Lung (tissue), 12 donors: ENCODE results near the gene SNW1. TPM values are rescaled to one million over a fixed set of nuclear protein-coding genes. Genes with fewer than 3 reads are reported as not detected.

Source experiments
- ATAC-seq: fragments of 200-7000 bp; cut with Tn5 transposase; one replicate; pipeline ENCODE4 v1.9.1; 2020; ENCODE audit warnings: moderate number of reproducible peaks; ENCODE audit not compliant: insufficient read depth, low FRiP score
- DNase-seq, 3 donors: peaks; one replicate each; pipeline ENCODE4 v3.0.0-alpha.2; 2013 to 2017
- H3K27ac ChIP-seq, 2 donors: one replicate each; pipeline ENCODE4 v1.5.1; 2013; ENCODE audit warnings: mild to moderate bottlenecking in 2 of 2, moderate library complexity in 2 of 2, control low read depth in 1 of 2, inconsistent platforms in 1 of 2, low read depth in 1 of 2, low read length in 1 of 2
- H3K27me3 ChIP-seq, 3 donors: one replicate each; pipeline ENCODE4 v1.5.1; 2013; ENCODE audit warnings: low read length in 2 of 3; ENCODE audit not compliant: control insufficient read depth in 3 of 3, insufficient read depth in 3 of 3
- H3K36me3 ChIP-seq, 4 donors: one replicate each; pipeline ENCODE4 v1.5.1; 2013; ENCODE audit warnings: low read length in 4 of 4, mild to moderate bottlenecking in 1 of 4, moderate library complexity in 1 of 4; ENCODE audit not compliant: control insufficient read depth in 4 of 4, insufficient read depth in 4 of 4
- H3K4me1 ChIP-seq, 5 donors: one replicate each; pipeline ENCODE4 v1.5.1; 2013; ENCODE audit warnings: low read length in 5 of 5, mild to moderate bottlenecking in 2 of 5, moderate library complexity in 1 of 5; ENCODE audit not compliant: control insufficient read depth in 5 of 5, insufficient read depth in 5 of 5
- H3K4me3 ChIP-seq: one replicate; pipeline ENCODE4 v1.5.1; 2013; ENCODE audit warnings: mild to moderate bottlenecking, control low read depth, moderate library complexity
- H3K9ac ChIP-seq, 2 donors: one replicate each; pipeline ENCODE4 v1.5.1; 2013; ENCODE audit warnings: low read length in 2 of 2, control low read depth in 1 of 2; ENCODE audit not compliant: insufficient read depth in 1 of 2
- H3K9me3 ChIP-seq, 4 donors: one replicate each; pipeline ENCODE4 v1.5.1; 2013; ENCODE audit warnings: low read length in 3 of 4, mild to moderate bottlenecking in 1 of 4, moderate library complexity in 1 of 4; ENCODE audit not compliant: control insufficient read depth in 4 of 4, insufficient read depth in 3 of 4
- CTCF ChIP-seq: IDR thresholded peaks from 2 replicates; pipeline ENCODE4 v1.5.1; 2012; ENCODE audit warnings: mild to moderate bottlenecking; ENCODE audit errors: control extremely low read depth, extremely low read depth
- WGBS, 2 donors: extraction: QIAGEN DNeasy Blood & Tissue Kit; methylation state at CpG; one replicate each; pipeline ENCODE4 v1.1.7; 2013; 5-methylcytosine and 5-hydroxymethylcytosine counted together
- polyA plus RNA-seq, 2 donors: library from polyadenylated mRNA; stranded (reverse); fragments of 200-250 nt; gene quantifications; one replicate each; pipeline ENCODE4 v1.2.1, GENCODE V29; 2013
- total RNA-seq, 2 donors: library from RNA; depleted of rRNA in 1 of 2; stranded (reverse); fragments of >200 nt in 1 of 2; gene quantifications; one replicate each; pipeline ENCODE4 v1.2.1, GENCODE V29; 2014 to 2021
- donor health status: control.
- donor health status: control.
- donor health status: Bipolar disorder and iron deficiency.
- donor health status: healthy.
- donor health status: DM: yes; HTN: yes; CAD: no.

SNW1 gene
- total and polyA plus RNA-seq, 4 donors: 23.9 to 86.3 (median 47.8) TPM

- peak; percentile 98 for ATAC-seq
Measured at GRCh38 chr14:77707724-77708408, 53.1 kb downstream of the SNW1 start, which contains the start of the genes ALKBH1 and SLIRP. Gene ALKBH1 (minus strand): TSS chr14:77708023. CDS start chr14:77708004, 19 bp downstream. Gene SLIRP (plus strand): TSS chr14:77708103. CDS start chr14:77708112, 9 bp downstream.

GRCh38 chr14:77707355-77707723 is 53.6 kb downstream of the SNW1 start:
- WGBS, 2 donors: 1% methylated on average over 14 of the region's 14 CpGs
- H3K27me3 ChIP-seq: no peaks in the 10 kb centered on the region
- DNase-seq: peak; percentile 17 to 51 (median 50)
- H3K9ac ChIP-seq: peak overlapping the region; percentile 70 to 96
- no peaks in the 10 kb centered on the region for H3K9me3 ChIP-seq
- H3K27ac ChIP-seq: peak overlapping the region in 1 of 2 donors; percentile 66
- peaks cover 17 to 19% (median 18%) of the 10 kb centered on the region in 4 donors for H3K36me3 ChIP-seq
- TF ChIP-seq CTCF: no peak
- no peak for ATAC-seq
- peaks cover 2 to 21% (median 8%) of the 10 kb centered on the region in 5 donors for H3K4me1 ChIP-seq
- H3K4me3 ChIP-seq: peak overlapping the region; percentile 95

More at GRCh38 chr14:77707724-77708408, 53.1 kb downstream of the SNW1 start, which contains the start of the genes ALKBH1 and SLIRP:
- peak; percentile 89 to 94 (median 92) for DNase-seq
- H3K4me1 ChIP-seq: peaks cover 2 to 21% (median 8%) of the 10 kb centered on the region in 5 donors
- TF ChIP-seq CTCF: no peak
- peaks cover 14 to 22% (median 17%) of the 10 kb centered on the region in 4 donors for H3K36me3 ChIP-seq
- 0% methylated on average over 49 of the region's 49 CpGs for WGBS, 2 donors
- peak within 1 kb of the TSS; percentile 95 for H3K4me3 ChIP-seq
- peak within 1 kb of the TSS; percentile 30 to 66 for H3K27ac ChIP-seq
- H3K27me3 ChIP-seq: no peaks in the 10 kb centered on the region
- H3K9me3 ChIP-seq: no peaks in the 10 kb centered on the region
- peak within 1 kb of the TSS; percentile 77 to 96 for H3K9ac ChIP-seq

GRCh38 chr14:77691259-77691658 is 69.7 kb downstream of the SNW1 start:
- TF ChIP-seq CTCF: no peak
- no peaks in the 10 kb centered on the region for H3K9me3 ChIP-seq
- H3K27me3 ChIP-seq: no peaks in the 10 kb centered on the region
- H3K4me3 ChIP-seq: no peak overlapping the region
- DNase-seq (no peak), ATAC-seq (no peak)
- H3K36me3 ChIP-seq: peaks cover 5 to 43% (median 18%) of the 10 kb centered on the region in 4 donors
- peaks cover 0 to 6% (median 0%) of the 10 kb centered on the region in 5 donors for H3K4me1 ChIP-seq
- WGBS, 2 donors: 93 to 94% methylated on average over 2 of the region's 2 CpGs
- H3K27ac ChIP-seq: no peak overlapping the region
- H3K9ac ChIP-seq: no peak overlapping the region
